Peyer's patch (tissue), 4 donors: ENCODE measurements around the gene CD74.

Source experiments
- POLR2A ChIP-seq, 2 donors: fragments of 450-650 bp; IDR thresholded peaks; one replicate each; pipeline ENCODE4 v1.5.1; 2017; ENCODE audit warnings: antibody characterized with exemption in 2 of 2, mild to moderate bottlenecking in 2 of 2, moderate library complexity in 2 of 2
- TF ChIP-seq, protein P1 (sequence below), 6 experiments: fragments of 450-650 bp in 4 of 6; fragments of 200-600 bp in 2 of 6; sonication (generic) in 1 of 6; IDR thresholded peaks; one replicate each; pipeline ENCODE4 v1.5.1; 2017 to 2019; ENCODE audit warnings: antibody characterized with exemption in 6 of 6, mild to moderate bottlenecking in 3 of 6, moderate library complexity in 1 of 6

GRCh38 chr5:150458802-150459557, 46.3 kb upstream of the CD74 start:
- TF ChIP-seq, protein P1, sequence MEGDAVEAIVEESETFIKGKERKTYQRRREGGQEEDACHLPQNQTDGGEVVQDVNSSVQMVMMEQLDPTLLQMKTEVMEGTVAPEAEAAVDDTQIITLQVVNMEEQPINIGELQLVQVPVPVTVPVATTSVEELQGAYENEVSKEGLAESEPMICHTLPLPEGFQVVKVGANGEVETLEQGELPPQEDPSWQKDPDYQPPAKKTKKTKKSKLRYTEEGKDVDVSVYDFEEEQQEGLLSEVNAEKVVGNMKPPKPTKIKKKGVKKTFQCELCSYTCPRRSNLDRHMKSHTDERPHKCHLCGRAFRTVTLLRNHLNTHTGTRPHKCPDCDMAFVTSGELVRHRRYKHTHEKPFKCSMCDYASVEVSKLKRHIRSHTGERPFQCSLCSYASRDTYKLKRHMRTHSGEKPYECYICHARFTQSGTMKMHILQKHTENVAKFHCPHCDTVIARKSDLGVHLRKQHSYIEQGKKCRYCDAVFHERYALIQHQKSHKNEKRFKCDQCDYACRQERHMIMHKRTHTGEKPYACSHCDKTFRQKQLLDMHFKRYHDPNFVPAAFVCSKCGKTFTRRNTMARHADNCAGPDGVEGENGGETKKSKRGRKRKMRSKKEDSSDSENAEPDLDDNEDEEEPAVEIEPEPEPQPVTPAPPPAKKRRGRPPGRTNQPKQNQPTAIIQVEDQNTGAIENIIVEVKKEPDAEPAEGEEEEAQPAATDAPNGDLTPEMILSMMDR (IDR thresholded peaks at IDR 0.05): peak; percentile 83 to 94 (median 91)
- no peak for TF ChIP-seq POLR2A (IDR thresholded peaks at IDR 0.05)
